Hematopoietic multipotent progenitor cell treated with erythropoietin and hydrocortisone succinate and interleukin-3 and kit ligand, for 6 days (in vitro differentiated cells): ENCODE results near the gene OR52E4.

Experiments used
- DNase-seq: peaks from one replicate; pipeline ENCODE4 v3.0.0-alpha.2; 2015

The OR52E4 gene

GRCh38 chr11:5929571-5930368 is 49.3 kb downstream of the OR52E4 start:
- no peak for DNase-seq

- DNase-seq = no peak
Measured at GRCh38 chr11:5930614-5931013, 50.2 kb downstream of the OR52E4 start.

- no peak for DNase-seq
Measured at GRCh38 chr11:5931061-5931460, 50.6 kb downstream of the OR52E4 start.

GRCh38 chr11:5932671-5933070 is 52.2 kb downstream of the OR52E4 start:
- no peak for DNase-seq

- no peak for DNase-seq
Measured at GRCh38 chr11:5933116-5933515, 52.7 kb downstream of the OR52E4 start.
